Activated T-helper 1 cell treated with anti-CD3 and anti-CD28 coated beads, Interleukin-12 subunit alpha, Interleukin-12 subunit beta, Interleukin-2, Interleukin-4 antibody, amounts not matched to agents 30 ng/mL and 10 ng/mL and 1 ng/mL, durations not matched to agents 14 hours and 24 hours and 36 hours (primary cell): ENCODE measurements around the gene COL7A1. TPM values are rescaled to one million over a fixed set of nuclear protein-coding genes. Genes with fewer than 3 reads are reported as not detected.

Experiments used
- DNase-seq: peaks from one replicate; pipeline ENCODE4 v3.0.0; 2021; ENCODE audit warnings: low spot score
- H3K27ac Mint-ChIP-seq: one replicate; pipeline ENCODE4 v1.8.0; 2021; ENCODE audit warnings: mild to moderate bottlenecking, mixed read lengths
- H3K27me3 Mint-ChIP-seq: one replicate; pipeline ENCODE4 v1.8.0; 2022; ENCODE audit warnings: mild to moderate bottlenecking, moderate library complexity, mixed read lengths; ENCODE audit not compliant: insufficient read depth
- H3K36me3 Mint-ChIP-seq: one replicate; pipeline ENCODE4 v1.8.0; 2021; ENCODE audit warnings: low read depth, mixed read lengths
- H3K4me1 Mint-ChIP-seq: one replicate; pipeline ENCODE4 v1.8.0; 2021; ENCODE audit warnings: low read depth, mixed read lengths
- H3K4me3 Mint-ChIP-seq: one replicate; pipeline ENCODE4 v1.8.0; 2021; ENCODE audit warnings: mild to moderate bottlenecking, moderate library complexity, mixed read lengths
- H3K9me3 Mint-ChIP-seq: one replicate; pipeline ENCODE4 v1.8.0; 2021; ENCODE audit warnings: mixed read lengths
- intact Hi-C: fragments of 100-400 bp; cut with micrococcal nuclease; formaldehyde crosslinking; loops from one replicate; pipeline ENCODE4 v1.15.1; 2024
- total RNA-seq: library from RNA; stranded (reverse); gene quantifications from 2 replicates; pipeline ENCODE4 v1.2.3, GENCODE V29; 2022

The COL7A1 gene
- total RNA-seq, 1 donor from 2014 or later, result 0.39 TPM

GRCh38 chr3:48562367-48563095 is 32.6 kb downstream of the COL7A1 start:
- intact Hi-C loops, result no loop called here
- Mint-ChIP-seq H3K27me3 (no peaks in the 10 kb centered on the region), H3K9me3 (no peaks in the 10 kb centered on the region), H3K4me3 (no peak overlapping the region), H3K4me1 (peaks cover 12% of the 10 kb centered on the region), H3K36me3 (no peaks in the 10 kb centered on the region), H3K27ac (no peak overlapping the region)
- DNase-seq, result no peak

GRCh38 chr3:48561045-48561736 is 33.9 kb downstream of the COL7A1 start:
- intact Hi-C loops, result no loop called here
- DNase-seq, result no peak
- no peak overlapping the region for H3K27ac Mint-ChIP-seq
- H3K9me3 Mint-ChIP-seq, result no peaks in the 10 kb centered on the region
- peaks cover 18% of the 10 kb centered on the region for H3K4me1 Mint-ChIP-seq
- no peaks in the 10 kb centered on the region for H3K27me3 Mint-ChIP-seq
- no peak overlapping the region for H3K4me3 Mint-ChIP-seq
- H3K36me3 Mint-ChIP-seq, result no peaks in the 10 kb centered on the region

GRCh38 chr3:48560648-48561018 is 34.5 kb downstream of the COL7A1 start:
- H3K27ac Mint-ChIP-seq, result no peak overlapping the region
- intact Hi-C loops, result no loop called here

GRCh38 chr3:48558493-48559134 is 36.5 kb downstream of the COL7A1 start:
- Mint-ChIP-seq H3K4me1 (peaks cover 43% of the 10 kb centered on the region), H3K36me3 (peaks cover 2% of the 10 kb centered on the region), H3K27me3 (no peaks in the 10 kb centered on the region), H3K9me3 (no peaks in the 10 kb centered on the region), H3K4me3 (peak overlapping the region; percentile 51), H3K27ac (peak overlapping the region; percentile 24)
- no peak for DNase-seq
- intact Hi-C loops, result loop anchor here (1.0 to 10.0 kb wide), 7 partner anchors 10 to 474 kb away; partner anchors contain the start of genes ATRIP, IP6K2, NDUFAF3 and UQCRC1

More at GRCh38 chr3:48560648-48561018, 34.5 kb downstream of the COL7A1 start:
- Mint-ChIP-seq H3K4me3 (no peak overlapping the region), H3K4me1 (peaks cover 23% of the 10 kb centered on the region), H3K36me3 (no peaks in the 10 kb centered on the region), H3K9me3 (no peaks in the 10 kb centered on the region), H3K27me3 (no peaks in the 10 kb centered on the region)
- DNase-seq, result no peak

GRCh38 chr3:48556796-48557626 is 38.1 kb downstream of the COL7A1 start, which contains the start of gene PFKFB4:
TSS of gene PFKFB4 (minus strand) at chr3:48556803. CDS start at chr3:48556777, 26 bp downstream.
- Mint-ChIP-seq H3K4me3 (peak within 1 kb of the TSS; percentile 91), H3K27ac (peak within 1 kb of the TSS; percentile 90), H3K4me1 (peaks cover 52% of the 10 kb centered on the region), H3K27me3 (no peaks in the 10 kb centered on the region), H3K36me3 (peaks cover 9% of the 10 kb centered on the region), H3K9me3 (no peaks in the 10 kb centered on the region)
- intact Hi-C loops, result loop anchor here (1.0 to 10.0 kb wide), 17 partner anchors 78 to 1118 kb away; partner anchors contain the start of genes APEH, ARIH2, CCDC51 and CDC25A
- peak; percentile 100 for DNase-seq

- H3K36me3 Mint-ChIP-seq, result peaks cover 9% of the 10 kb centered on the region
- intact Hi-C loops, result loop anchor here (1.0 to 10.0 kb wide), 9 partner anchors 109 to 1119 kb away; partner anchors contain the start of genes APEH, CDC25A, IP6K2 and NCKIPSD
- peak overlapping the region; percentile 90 for H3K27ac Mint-ChIP-seq
- no peaks in the 10 kb centered on the region for H3K27me3 Mint-ChIP-seq
- H3K4me3 Mint-ChIP-seq, result peak overlapping the region; percentile 91
- peaks cover 52% of the 10 kb centered on the region for H3K4me1 Mint-ChIP-seq
- no peak for DNase-seq
- H3K9me3 Mint-ChIP-seq, result no peaks in the 10 kb centered on the region
Measured at GRCh38 chr3:48555949-48556795, 39.0 kb downstream of the COL7A1 start.

GRCh38 chr3:48555231-48555948 is 39.7 kb downstream of the COL7A1 start:
- peak overlapping the region; percentile 91 for H3K4me3 Mint-ChIP-seq
- H3K4me1 Mint-ChIP-seq, result peaks cover 58% of the 10 kb centered on the region
- no peak for DNase-seq
- intact Hi-C loops, result loop anchor here (5.0 to 10.0 kb wide), 3 partner anchors 162 to 471 kb away; partner anchors contain the start of genes IP6K2 and NDUFAF3
- H3K9me3 Mint-ChIP-seq, result no peaks in the 10 kb centered on the region
- no peaks in the 10 kb centered on the region for H3K27me3 Mint-ChIP-seq
- no peak overlapping the region for H3K27ac Mint-ChIP-seq
- H3K36me3 Mint-ChIP-seq, result peaks cover 9% of the 10 kb centered on the region

GRCh38 chr3:48553886-48554845 is 41.0 kb downstream of the COL7A1 start:
- Mint-ChIP-seq H3K27me3 (no peaks in the 10 kb centered on the region), H3K36me3 (peaks cover 9% of the 10 kb centered on the region), H3K27ac (no peak overlapping the region), H3K4me3 (peak overlapping the region; percentile 91), H3K9me3 (no peaks in the 10 kb centered on the region), H3K4me1 (peaks cover 63% of the 10 kb centered on the region)
- intact Hi-C loops, result loop anchor here (10.0 kb wide), 1 partner anchor 469 kb away; no protein-coding TSS in a partner anchor
- DNase-seq, result no peak

- Mint-ChIP-seq H3K4me3 (no peak overlapping the region), H3K4me1 (peaks cover 65% of the 10 kb centered on the region), H3K9me3 (no peaks in the 10 kb centered on the region), H3K27ac (no peak overlapping the region), H3K27me3 (no peaks in the 10 kb centered on the region), H3K36me3 (peaks cover 14% of the 10 kb centered on the region)
- DNase-seq, result no peak
- intact Hi-C loops, result loop anchor here (10.0 kb wide), 1 partner anchor 469 kb away; no protein-coding TSS in a partner anchor
Measured at GRCh38 chr3:48553361-48553760, 41.8 kb downstream of the COL7A1 start.
